Endothelial cell of umbilical vein (primary cell): Measurements from ENCODE around the gene HHIPL2. TPM values are rescaled to one million over a fixed set of nuclear protein-coding genes. Genes with fewer than 3 reads are reported as not detected.
"Not testable (repeated sequence)": the region's sequence is repeated elsewhere in the genome, so short reads cannot be mapped to it uniquely, and the experiment has no call there.

Experiments
- BruUV-seq: library from RNA; stranded (reverse); fragments of 400-500 nt; replicated peaks from 2 replicates; lab custom pipeline; 2021; lab: Mats Ljungman, UMichigan
- CTCF ChIA-PET: fragments of 300-600, 350-600 bp; sonication (Branson Sonifier 250); formaldehyde crosslinking; loops from one replicate; lab custom pipeline; 2021; ENCODE audit warnings: antibody characterized with exemption, inconsistent platforms; lab: Charles Lee
- POLR2A ChIA-PET: fragments of 300-600, 350-600 bp; sonication (Branson Sonifier 250); formaldehyde crosslinking; loops from one replicate; lab custom pipeline; 2021; ENCODE audit warnings: antibody characterized with exemption, inconsistent platforms; lab: Charles Lee
- DNase-seq: peaks from one replicate; pipeline ENCODE4 v3.0.0-alpha.2; 2011; ENCODE audit warnings: low read depth, low spot score
- FAIRE-seq: peaks from 2 replicates; lab custom pipeline; 2011; peaks lifted over from hg19 to GRCh38; lab: Jason Lieb, UNC
- H2AFZ ChIP-seq: 2 replicates; pipeline ENCODE4 v1.6.0; 2012; ENCODE audit warnings: low read depth, low read length, control low read depth, inconsistent platforms
- H3K27ac ChIP-seq: 2 replicates; pipeline ENCODE4 v1.5.1; 2011; ENCODE audit warnings: low read depth, mild to moderate bottlenecking, control low read depth, low read length, moderate library complexity; ENCODE audit not compliant: insufficient read depth
- H3K27me3 ChIP-seq, 2 experiments: 2 replicates each; pipeline versions ENCODE4 v1.6.0 to v1.6.1; 2011; ENCODE audit warnings: low read length in 2 of 2, mixed read lengths in 1 of 2; ENCODE audit not compliant: control insufficient read depth in 2 of 2, insufficient read depth in 2 of 2
- H3K36me3 ChIP-seq, 2 experiments: 2 replicates in 1 of 2; 3 replicates in 1 of 2; pipeline ENCODE4 v1.5.1; 2011; ENCODE audit warnings: low read length in 2 of 2, mild to moderate bottlenecking in 1 of 2, moderate library complexity in 1 of 2; ENCODE audit not compliant: control insufficient read depth in 2 of 2, insufficient read depth in 2 of 2; ENCODE audit errors: extremely low read depth in 1 of 2
- H3K4me1 ChIP-seq: 3 replicates; pipeline ENCODE4 v1.5.1; 2011; ENCODE audit warnings: mild to moderate bottlenecking, low read length; ENCODE audit not compliant: control insufficient read depth, insufficient read depth; ENCODE audit errors: extremely low read depth
- H3K4me2 ChIP-seq: 2 replicates; pipeline ENCODE4 v1.6.1; 2011; ENCODE audit warnings: low read length, control low read depth, mixed read lengths; ENCODE audit not compliant: insufficient read depth
- H3K4me3 ChIP-seq, 3 experiments: fragments of 200-600 bp in 1 of 3; sonication (generic), shearing (Covaris generic) in 1 of 3; replicated peaks in 1 of 3; 2 replicates each; pipeline ENCODE4 v1.5.1; 2011 to 2016; ENCODE audit warnings: control low read depth in 3 of 3, low read length in 3 of 3, mild to moderate bottlenecking in 2 of 3, inconsistent platforms in 1 of 3, low read depth in 1 of 3, moderate library complexity in 1 of 3; ENCODE audit not compliant: insufficient read depth in 1 of 3
- H3K79me2 ChIP-seq: 2 replicates; pipeline ENCODE4 v1.6.0; 2012; ENCODE audit warnings: low read length, inconsistent platforms; ENCODE audit not compliant: control insufficient read depth, insufficient read depth
- H3K9ac ChIP-seq: replicated peaks from 2 replicates; pipeline ENCODE3; 2011; ENCODE audit warnings: low read length, control low read depth; ENCODE audit not compliant: insufficient read depth; ENCODE audit errors: extremely low read depth
- H3K9me1 ChIP-seq: replicated peaks from 3 replicates; pipeline ENCODE4 v1.6.0; 2011; ENCODE audit warnings: mild to moderate bottlenecking, low read length; ENCODE audit not compliant: control insufficient read depth, insufficient read depth; ENCODE audit errors: extremely low read depth
- H3K9me3 ChIP-seq: replicated peaks from 2 replicates; pipeline ENCODE4 v1.5.1; 2012; ENCODE audit warnings: low read length, inconsistent platforms; ENCODE audit not compliant: control insufficient read depth, insufficient read depth
- H4K20me1 ChIP-seq: replicated peaks from 2 replicates; pipeline ENCODE3; 2011; ENCODE audit warnings: mild to moderate bottlenecking, low read length; ENCODE audit not compliant: control insufficient read depth, insufficient read depth; ENCODE audit errors: extremely low read depth
- dilution Hi-C: fragments of 300-500 bp; cut with MboI; formaldehyde crosslinking; loops from one replicate; pipeline ENCODE4 v1.15.0; 2019; ENCODE audit warnings: low sequenced_read_pairs; ENCODE audit not compliant: extremely low pct_ligation_motif_present
- intact Hi-C: fragments of 100-400 bp; cut with micrococcal nuclease; formaldehyde crosslinking; loops from one replicate; pipeline ENCODE4 v1.10.0; 2022
- polyA plus RNA-seq, 4 experiments: library from polyadenylated mRNA; depleted of rRNA in 3 of 4; stranded (reverse) in 3 of 4; unstranded in 1 of 4; fragments of >200 nt; gene quantifications; 2 replicates each; pipeline versions ENCODE4 v1.2.1 to v1.2.3, GENCODE V29; 2011 to 2012; ENCODE audit warnings: missing spikeins in 1 of 4
- small RNA-seq: library from RNA; depleted of rRNA; stranded (forward); fragments of <200 nt; gene quantifications from one replicate; pipeline ENCODE3, GENCODE V24; 2012; ENCODE audit warnings: low replicate concordance, low read depth; ENCODE audit not compliant: insufficient read depth, insufficient read length
- total RNA-seq: library from RNA; stranded (reverse); gene quantifications from 2 replicates; pipeline ENCODE4 v1.2.3, GENCODE V29; 2021

The HHIPL2 gene
- total and polyA plus RNA-seq, 2 donors (not counting 3 experiments of a cell fraction or from before 2014, with no cell fraction given): 0.03 TPM; not detected in 1

GRCh38 chr1:222473717-222474116, 74.2 kb downstream of the HHIPL2 start:
- H3K27ac ChIP-seq, H3K4me2 ChIP-seq, H4K20me1 ChIP-seq, H3K9me1 ChIP-seq, BruUV-seq, H3K4me1 ChIP-seq, intact Hi-C loops, DNase-seq, FAIRE-seq, POLR2A ChIA-PET, dilution Hi-C loops, H3K9ac ChIP-seq, H3K9me3 ChIP-seq, H3K27me3 ChIP-seq, H3K4me3 ChIP-seq, H3K79me2 ChIP-seq, H2AFZ ChIP-seq, H3K36me3 ChIP-seq: not testable (repeated sequence)
- CTCF ChIA-PET: interaction anchor here (0.7 kb wide), 1 partner anchor 161 kb away, joined by 3 read pairs; no protein-coding TSS in a partner anchor

- H3K79me2 ChIP-seq, H3K9ac ChIP-seq, dilution Hi-C loops: not testable (repeated sequence)
Measured at GRCh38 chr1:222472776-222473540, 74.9 kb downstream of the HHIPL2 start.

More at GRCh38 chr1:222472776-222473540, 74.9 kb downstream of the HHIPL2 start:
- FAIRE-seq, H3K9me3 ChIP-seq, H3K4me3 ChIP-seq, H4K20me1 ChIP-seq, H3K27me3 ChIP-seq, intact Hi-C loops, BruUV-seq, H3K36me3 ChIP-seq, POLR2A ChIA-PET, H3K4me2 ChIP-seq, H3K4me1 ChIP-seq, H3K27ac ChIP-seq, H2AFZ ChIP-seq, H3K9me1 ChIP-seq, DNase-seq: not testable (repeated sequence)
- CTCF ChIA-PET: interaction anchor here (1.2 kb wide), 1 partner anchor 162 kb away, joined by 7 read pairs; no protein-coding TSS in a partner anchor

Small RNAs within 50 kb of the gene (small RNA-seq; reads per million reads assigned to genes)
- not detected for gene RNU6-791P

Other genes starting within 250 kb of the HHIPL2 start
- gene TAF1A, start 41.8 kb upstream of the HHIPL2 start, total RNA-seq: 5.3 and 7.1 TPM in 2 replicates
- 1.3 and 1.4 TPM in 2 replicates for gene TAF1A, start 41.8 kb upstream of the HHIPL2 start, polyA plus RNA-seq
- gene MIA3, start 70.0 kb upstream of the HHIPL2 start, total RNA-seq: 61.3 and 63.7 TPM in 2 replicates
- gene MIA3, start 70.0 kb upstream of the HHIPL2 start, polyA plus RNA-seq: 108 and 112 TPM in 2 replicates
- 75.4 and 75.8 TPM in 2 replicates for gene AIDA, start 164.4 kb upstream of the HHIPL2 start, total RNA-seq
- 25.3 and 32.8 TPM in 2 replicates for gene AIDA, start 164.4 kb upstream of the HHIPL2 start, polyA plus RNA-seq
- 38.6 and 39.7 TPM in 2 replicates for gene BROX, start 164.5 kb upstream of the HHIPL2 start, total RNA-seq
- gene BROX, start 164.5 kb upstream of the HHIPL2 start, polyA plus RNA-seq: 5.1 and 7.3 TPM in 2 replicates
- gene FAM177B, start 189.1 kb upstream of the HHIPL2 start, total RNA-seq: not detected in 2 replicates
- not detected in 2 replicates for gene FAM177B, start 189.1 kb upstream of the HHIPL2 start, polyA plus RNA-seq